Measurements from ENCODE around the gene ELP4. TPM values are rescaled to one million over a fixed set of nuclear protein-coding genes. Genes with fewer than 3 reads are reported as not detected.

Gene ELP4
- total RNA-seq, 1 donor from 2014 or later: 18.9 TPM

- DNase-seq: no peak
Observed at GRCh38 chr11:31813391-31814175, 304.0 kb downstream of the ELP4 start.

GRCh38 chr11:31814176-31814868 is 304.8 kb downstream of the ELP4 start:
- no peak for DNase-seq

DNA sequence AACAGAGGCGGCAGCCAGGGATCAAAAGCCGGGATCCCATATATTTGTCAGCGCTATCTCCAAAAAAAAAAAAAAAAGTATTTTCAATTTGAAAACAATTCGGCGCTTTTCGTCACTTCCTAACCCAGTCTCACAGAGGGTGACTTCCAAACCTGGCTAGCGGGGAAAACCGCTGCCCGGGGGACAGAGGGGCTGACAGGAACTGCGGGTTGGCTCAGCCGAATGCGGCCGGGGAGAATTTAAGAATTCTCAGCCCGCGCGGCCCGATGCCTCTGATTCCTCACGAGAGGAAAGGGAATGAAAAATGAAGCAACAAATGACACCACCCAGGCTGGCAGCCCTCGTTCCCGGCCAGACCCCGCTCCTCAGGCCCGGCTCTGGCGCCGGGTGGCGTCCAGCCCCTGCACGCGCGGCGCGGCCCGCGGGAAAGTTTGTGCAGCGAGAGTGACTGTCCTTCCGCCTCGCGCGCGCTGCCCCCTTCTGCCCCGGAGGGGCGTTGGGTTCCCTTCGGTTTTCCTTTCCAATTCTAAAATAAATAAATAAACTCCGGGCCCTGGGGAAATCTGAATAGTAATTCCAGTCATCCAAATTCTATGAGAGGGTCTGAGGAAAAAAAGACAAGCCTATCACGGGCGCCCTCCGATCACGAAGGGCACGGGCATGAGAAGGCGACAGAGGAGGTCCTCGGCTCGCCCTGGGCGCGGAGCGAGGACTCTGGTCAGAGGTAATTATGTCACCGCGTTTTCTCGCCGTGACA is 306.3 kb downstream of the ELP4 start:
- no peak for DNase-seq

- no peak for DNase-seq
Observed at GRCh38 chr11:31816468-31817053, 307.0 kb downstream of the ELP4 start.

GRCh38 chr11:31817054-31817620 is 307.6 kb downstream of the ELP4 start:
- DNase-seq: no peak

- DNase-seq: no peak
Observed at GRCh38 chr11:31817621-31818424, 308.3 kb downstream of the ELP4 start.

DNA sequence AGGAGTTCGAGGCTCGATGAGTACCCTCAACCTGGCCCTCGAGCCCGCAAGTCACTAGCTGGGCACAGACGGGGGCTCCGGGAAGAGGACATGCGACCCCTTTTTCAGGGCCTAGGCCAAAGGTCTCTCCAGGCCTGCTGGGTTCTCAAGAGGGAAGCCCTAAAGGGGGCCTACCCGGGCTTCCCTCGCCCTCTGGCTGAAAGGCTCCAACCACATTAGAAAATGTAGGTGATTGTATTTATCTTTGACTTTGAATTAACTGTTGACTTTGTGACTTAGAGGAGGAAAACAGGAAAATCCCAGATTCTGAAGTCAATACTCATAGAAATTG is 308.8 kb downstream of the ELP4 start:
- no peak for DNase-seq

- no peak for DNase-seq
Observed at GRCh38 chr11:31818874-31819331, 309.3 kb downstream of the ELP4 start.

GRCh38 chr11:31819621-31820437 is 310.3 kb downstream of the ELP4 start:
- no peak for DNase-seq

DNA sequence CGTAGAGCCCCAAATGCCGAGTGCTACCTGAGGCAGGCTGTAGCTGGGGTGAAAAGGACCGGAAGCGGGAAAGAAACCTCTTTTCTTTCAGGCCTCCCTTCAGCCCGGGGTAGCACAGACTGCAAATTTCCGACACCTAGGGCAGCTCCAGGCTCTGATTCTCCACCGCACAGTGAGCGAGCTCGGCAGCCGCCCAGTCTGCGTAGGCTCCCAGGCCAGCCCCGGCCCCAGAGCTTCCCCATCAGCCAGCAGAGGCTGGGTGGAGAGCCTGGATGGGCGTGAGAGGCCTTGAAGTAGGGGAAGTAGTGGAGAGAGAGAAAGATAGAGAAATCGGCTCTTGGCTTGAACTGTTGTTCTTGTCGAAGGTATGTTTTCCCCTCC is 310.9 kb downstream of the ELP4 start:
- DNase-seq: no peak

DNA sequence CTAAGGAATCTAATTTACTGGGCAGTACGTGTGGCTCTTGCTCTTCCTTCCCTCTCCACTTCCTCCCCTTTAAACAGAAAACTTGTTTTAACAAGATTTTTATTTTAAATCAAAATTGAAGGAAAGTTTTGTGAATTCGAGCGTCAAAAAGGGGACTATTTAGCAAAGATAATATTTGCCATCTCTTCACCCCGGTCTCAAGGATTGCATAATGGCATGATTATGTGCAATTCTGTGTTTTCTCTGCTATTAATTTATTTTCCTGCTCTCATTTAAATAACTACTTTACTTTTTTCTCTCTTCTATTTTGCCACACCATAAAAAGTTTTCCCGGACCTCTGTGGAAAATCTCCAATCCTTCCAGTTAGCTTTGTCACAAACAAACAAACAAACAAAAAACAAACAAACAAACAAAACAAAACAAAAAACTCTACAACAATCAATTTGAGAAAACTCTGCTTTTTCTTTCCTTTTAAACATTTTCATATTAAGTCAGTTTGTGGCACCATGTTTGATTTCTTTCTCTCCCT is 311.7 kb downstream of the ELP4 start:
- DNase-seq: no peak

DNA sequence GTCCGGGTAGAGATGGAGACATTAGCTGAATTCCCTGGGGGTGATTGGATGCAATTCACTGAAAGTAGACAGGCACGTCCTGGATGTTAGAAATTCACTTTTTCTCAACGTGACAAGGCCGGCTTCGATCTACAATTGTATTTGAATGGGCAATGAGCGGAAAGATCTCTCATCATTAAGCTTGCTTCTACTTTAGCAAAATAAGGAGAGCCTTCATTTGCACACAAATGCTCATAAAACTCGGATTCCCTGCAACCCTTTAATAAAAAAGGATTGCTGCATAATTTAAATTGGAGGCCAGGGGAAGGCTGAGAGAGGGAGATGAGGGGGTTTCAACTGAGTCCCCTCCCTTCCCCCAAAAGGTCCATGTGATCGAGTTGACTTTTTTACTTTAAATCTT is 312.2 kb downstream of the ELP4 start:
- no peak for DNase-seq

GRCh38 chr11:31822175-31822926 is 312.8 kb downstream of the ELP4 start:
- no peak for DNase-seq

DNA sequence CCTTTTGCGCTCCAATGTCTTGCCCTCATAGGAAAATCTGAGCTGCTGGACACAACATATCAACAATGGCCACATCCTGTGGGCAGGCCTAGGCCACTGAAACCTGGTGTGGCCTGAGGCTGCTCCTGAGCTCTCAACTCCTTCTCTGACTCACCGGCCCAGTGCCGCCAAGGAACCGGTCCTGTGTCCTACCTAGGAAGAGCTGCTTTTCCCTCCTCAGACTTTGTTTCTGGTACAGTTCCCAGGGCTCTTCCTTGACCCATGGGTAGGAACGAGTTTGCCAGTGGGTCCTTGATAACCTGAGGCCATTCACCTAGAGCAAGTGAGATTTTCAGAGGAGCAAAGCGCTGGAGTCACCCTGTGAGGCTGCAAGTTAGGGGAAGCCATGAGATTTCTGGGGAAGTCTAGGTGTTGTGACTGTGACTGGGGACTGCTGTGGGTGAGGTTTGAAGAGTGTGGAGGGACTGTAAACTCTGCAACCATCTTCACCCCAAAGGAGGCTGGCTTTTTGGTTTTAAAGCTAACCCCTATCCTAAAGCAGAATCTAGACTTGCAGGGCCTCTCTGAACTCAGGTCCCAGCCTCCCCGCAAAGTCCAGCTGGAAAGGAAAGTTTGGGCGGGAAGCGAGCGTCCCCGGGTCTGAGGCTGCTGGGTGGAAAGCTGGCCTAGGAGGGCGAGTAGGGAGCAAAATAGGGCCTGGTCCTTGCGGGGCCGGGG is 313.5 kb downstream of the ELP4 start:
- no peak for DNase-seq

DNA sequence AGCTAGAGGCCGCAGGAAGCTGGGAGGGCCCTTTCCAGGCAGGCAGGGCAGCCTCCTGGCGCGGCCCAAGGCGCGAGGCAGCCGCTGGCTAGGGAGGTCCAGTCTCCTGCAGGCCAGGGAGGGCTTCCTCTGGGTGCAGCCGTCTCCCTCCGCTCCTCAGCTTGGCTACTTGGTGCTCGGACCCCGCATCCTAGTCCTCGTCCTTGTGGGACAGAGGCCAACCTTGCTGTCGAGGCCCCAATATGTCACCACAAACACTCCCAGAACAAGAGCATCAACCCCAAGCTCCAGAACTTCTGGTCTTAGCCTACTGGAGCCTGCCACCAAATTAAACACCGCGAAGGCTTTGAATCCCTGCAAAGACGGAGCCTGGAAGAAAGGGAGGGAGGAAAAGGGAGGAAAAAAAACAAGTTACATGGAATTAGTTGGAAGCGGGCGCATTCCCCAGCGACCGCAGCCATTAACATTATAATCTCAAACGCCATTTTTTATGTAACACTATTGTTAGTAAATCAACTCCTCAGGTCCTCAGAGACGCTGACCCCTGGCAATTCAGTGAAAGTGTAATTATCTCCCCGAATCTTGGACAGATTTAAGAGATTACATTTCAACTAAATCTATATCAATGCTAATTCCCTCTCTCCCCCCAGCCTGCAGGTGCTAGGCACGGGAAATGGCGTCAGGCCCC is 314.2 kb downstream of the ELP4 start:
- no peak for DNase-seq

DNA sequence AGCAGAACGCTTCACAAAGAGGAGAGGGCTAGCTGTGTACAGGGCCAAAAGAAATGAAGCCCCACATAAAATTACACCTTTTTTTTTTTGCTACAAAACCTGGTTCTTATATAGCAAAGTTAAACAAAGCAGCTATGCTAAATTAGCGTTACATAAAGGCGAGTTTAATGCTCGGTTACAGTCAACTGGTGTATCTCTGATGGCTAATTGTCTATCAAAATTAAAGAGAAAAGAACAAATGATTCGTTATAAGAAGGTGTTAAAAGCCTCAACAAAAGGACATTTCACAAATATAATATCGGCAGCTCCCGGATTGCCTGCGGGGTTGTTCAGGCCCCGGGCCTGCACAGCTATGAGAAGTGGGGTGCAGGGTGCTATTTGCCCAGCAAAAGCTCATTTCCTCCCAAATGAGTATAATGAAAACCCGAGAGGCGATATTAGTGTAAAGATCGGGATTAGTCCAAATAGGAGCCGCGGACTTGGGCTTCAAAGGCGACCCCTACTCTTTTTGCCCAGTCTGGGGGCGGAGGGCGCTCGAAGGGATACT is 314.8 kb downstream of the ELP4 start:
- DNase-seq: no peak

DNA sequence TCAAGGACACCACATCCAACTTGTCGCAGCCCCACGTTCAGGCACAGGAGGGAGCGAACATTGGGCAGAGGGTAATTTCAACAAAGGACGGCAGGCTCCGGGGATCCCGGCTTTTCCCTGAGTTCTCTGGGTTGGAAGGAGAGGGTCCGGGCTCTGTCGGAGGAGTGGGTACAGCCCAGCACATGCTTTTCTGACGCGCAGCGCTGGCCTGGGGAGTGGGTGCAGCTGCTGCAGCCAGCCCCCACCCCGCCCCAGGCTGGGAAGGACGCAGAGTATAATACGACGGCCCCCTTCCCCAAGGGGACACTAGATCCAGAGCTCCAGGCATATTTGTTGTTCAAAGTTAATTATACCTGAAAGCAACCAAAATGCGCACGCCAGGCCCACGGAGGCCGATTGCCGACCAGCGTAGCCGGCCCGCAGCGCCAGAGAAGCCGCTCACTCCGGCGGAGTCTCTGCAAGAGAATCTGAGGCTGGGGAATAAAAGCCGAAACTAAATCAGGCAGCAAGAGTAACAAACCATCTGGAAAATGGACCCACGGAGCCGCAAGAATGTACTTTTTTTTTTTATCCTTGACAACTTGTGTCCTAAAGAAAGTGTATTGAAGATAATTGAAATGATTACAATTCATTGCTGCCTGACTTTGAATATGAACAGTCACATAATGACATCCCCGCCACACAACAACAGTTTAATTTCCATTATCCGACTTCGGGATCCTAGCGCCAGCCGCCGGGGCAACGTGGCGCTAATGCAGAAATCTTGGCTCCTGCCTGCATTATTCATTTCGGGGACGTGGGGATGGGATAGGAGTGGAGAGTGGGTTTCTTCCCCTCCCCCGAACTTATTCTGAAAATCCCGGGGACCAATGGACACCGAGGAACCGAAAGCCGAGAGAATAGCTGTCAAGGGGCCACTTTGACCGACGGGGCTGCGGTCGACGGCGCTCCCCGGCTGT is 315.6 kb downstream of the ELP4 start:
- DNase-seq: no peak
